RPMI7951 (cell line): ENCODE measurements around the gene RPLP2. TPM values are rescaled to one million over a fixed set of nuclear protein-coding genes. Genes with fewer than 3 reads are reported as not detected.

ENCODE experiments used
- DNase-seq: peaks from one replicate; pipeline ENCODE4 v3.0.0-alpha.2; 2012; ENCODE audit warnings: low read depth
- total RNA-seq: library from RNA; depleted of rRNA; stranded (reverse); fragments of >200 nt; shearing (Covaris generic); gene quantifications from 2 replicates; pipeline ENCODE4 v1.2.3, GENCODE V29; 2014

The RPLP2 gene
- total RNA-seq, 1 experiment from 2014 or later = 886 TPM

GRCh38 chr11:773830-774229, 35.9 kb upstream of the RPLP2 start:
- no peak for DNase-seq

DNA sequence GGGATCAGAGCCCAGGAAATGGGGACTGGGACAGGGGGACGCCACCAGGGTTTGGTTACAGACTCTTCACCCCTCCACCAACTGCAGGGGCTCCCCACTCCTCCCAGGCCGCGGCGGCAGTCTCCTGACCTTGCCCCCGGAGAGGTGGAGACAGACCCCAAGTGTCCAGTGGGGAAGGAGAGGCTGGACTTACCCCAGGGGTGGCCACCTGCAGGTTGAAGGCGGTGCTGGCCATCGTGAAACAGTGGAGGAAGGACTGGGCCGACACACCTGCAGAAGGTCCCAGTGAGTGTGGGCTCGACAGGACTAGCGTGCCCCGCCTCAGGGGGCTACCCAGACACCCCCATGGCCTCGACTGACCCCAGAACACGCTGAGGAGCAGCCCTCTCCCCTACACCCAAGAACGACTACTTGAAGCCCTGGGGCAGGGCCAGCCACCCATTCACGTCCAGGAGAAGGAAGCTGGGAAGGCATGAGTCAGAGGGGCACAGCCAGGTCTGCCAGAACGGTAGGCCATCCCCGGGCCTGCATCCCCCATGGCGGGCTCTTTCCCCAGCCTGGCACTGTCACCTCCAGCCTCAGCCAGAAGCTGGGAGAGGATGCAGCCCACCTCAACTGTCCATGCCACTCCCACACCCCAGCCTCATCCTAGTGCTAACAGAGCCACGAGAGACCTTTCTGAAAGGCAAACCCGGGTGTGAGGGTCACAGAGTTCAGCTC, 34.7 kb upstream of the RPLP2 start:
- peak; percentile 56 for DNase-seq

DNA sequence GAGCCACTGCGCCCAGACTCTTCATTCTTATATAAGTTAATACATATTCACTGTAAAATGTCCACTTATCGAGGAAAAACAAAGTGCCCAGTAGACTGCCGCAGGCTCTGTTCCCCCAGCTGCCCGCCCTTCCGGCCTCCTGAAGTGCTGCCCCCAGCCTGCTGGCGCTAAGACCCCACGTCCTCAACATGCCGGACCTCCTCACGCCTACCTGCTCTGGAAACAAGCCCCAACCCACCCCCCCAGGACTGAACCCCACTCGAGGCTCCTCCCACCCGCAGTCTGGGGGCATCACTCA, 33.6 kb upstream of the RPLP2 start:
- no peak for DNase-seq

- DNase-seq = no peak
These were observed 33.0 kb upstream of the RPLP2 start for GRCh38 chr11:776561-777287.

GRCh38 chr11:777288-778255, 32.2 kb upstream of the RPLP2 start, which contains the start of gene GATD1:
TSS of gene GATD1 (minus strand) at chr11:777487. CDS start at chr11:777462, 25 bp downstream.
- DNase-seq = peak; percentile 76

- DNase-seq = no peak
These were observed 30.5 kb upstream of the RPLP2 start for GRCh38 chr11:778976-779954.

GRCh38 chr11:779955-780532, 29.7 kb upstream of the RPLP2 start:
- no peak for DNase-seq

DNA sequence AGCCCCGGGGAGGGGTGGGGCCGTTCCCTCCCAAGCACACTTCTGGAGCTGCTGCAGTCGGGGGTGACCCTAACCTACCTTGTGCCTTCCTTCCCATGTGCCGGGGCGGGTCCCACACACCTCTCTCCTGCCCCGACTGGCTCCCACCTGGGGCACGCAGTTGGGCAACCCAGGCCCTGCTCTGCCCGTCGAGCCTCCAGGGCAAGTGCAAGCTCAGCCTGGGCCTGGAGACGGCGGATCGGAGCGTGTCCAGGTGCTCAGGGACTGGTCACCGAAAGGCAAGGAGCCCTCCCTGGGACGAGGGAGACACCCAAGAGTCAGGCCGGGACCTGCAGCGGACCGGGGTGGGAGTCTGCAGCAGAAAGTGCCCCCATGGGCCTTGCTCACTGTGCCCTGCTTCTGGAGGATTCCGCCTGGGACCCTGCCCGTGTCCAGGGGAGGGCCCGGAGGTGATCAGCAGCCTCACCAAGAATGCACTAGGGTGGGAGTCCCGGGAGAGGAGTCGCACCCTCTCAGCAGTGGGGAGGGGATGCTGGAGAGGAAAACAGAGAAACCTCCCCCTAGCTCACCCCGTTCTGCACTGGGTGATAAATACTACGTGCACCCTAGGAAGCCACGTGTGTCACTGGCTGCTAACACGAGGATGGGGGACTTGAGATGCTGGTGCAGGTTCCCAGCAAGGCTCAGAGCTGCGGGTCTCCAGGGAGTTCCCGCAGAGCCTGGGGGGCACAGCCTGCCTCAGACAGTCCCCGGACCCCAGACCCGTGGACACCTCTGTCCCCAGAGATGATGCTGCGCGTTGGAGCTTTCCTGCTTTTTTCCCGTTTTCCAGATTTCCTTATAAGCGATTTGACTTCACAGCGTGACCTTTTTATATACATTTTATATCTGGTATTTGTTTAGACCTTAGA, 27.2 kb upstream of the RPLP2 start:
- no peak for DNase-seq

- DNase-seq = no peak
These were observed 26.2 kb upstream of the RPLP2 start for GRCh38 chr11:783581-784015.

DNA sequence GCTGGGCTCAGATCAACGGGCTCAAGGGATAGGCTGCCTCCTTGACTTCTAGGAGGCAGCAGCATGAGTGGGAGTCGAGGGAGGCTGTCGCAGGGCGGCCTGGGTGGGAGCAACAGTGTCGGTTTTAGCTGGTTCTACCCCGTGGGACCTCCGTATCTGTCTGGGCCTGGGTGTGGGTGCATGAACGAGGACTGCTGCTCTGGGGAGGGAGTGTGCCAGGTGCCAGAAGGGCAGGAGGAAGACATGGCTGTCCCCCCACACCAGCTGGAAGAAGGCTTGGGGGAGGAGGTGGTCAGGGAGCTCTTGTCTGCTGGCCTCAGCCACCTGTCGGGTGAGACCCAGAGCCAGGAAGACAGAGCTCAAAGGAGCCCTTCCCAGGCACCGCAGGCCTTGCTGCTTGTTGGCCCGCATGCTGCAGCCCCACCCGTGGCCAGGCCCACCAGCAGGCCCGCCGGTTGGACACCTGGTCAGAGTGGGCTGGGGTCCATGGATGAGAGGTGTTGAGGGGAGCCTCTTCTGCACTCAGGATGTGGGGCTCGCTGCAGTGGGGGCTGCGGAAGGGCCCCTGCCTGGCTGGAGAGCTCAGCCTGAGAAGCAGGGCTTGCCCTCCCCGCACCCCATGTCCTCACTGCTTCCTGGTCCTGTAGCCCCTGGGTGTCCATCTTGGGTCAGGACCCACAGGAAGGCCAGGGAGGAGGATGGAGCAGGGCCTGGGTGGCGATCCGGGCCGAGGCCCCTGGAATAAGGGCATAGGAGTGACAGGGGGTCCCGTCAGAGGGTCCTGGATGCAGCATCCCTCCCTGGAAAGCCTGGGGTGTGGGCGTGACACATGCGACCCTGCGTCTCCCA, 23.3 kb upstream of the RPLP2 start:
- DNase-seq = no peak

GRCh38 chr11:787084-787675, 22.6 kb upstream of the RPLP2 start:
- no peak for DNase-seq

GRCh38 chr11:788009-788640, 21.6 kb upstream of the RPLP2 start:
- DNase-seq = no peak

GRCh38 chr11:788953-789940, 20.5 kb upstream of the RPLP2 start:
- no peak for DNase-seq

DNA sequence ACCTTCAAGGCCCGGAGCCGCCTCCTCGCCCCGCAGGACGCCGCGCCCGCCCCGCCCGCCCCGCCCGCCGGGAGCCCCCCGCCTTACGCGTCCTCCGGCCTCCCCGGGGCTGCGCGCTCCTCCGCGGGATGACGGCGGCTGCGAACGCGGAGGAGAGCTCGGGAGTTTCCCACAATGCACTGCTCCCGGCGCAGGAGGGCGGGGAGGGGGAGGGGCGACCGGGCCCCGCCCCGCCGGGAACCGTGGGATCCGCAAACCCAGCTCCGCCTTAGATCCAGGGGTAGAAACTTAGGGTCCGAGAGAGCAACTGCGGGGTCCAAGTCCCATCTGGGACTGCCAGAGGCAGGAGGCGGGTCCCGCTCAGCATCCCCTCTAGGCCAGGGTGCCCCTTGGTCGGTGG, 19.8 kb upstream of the RPLP2 start, which contains the start of gene CEND1:
TSS of gene CEND1 (minus strand) at position 148 of the 400 bp plus-strand sequence. CDS start 1,514 bp downstream, outside the sequence.
- no peak for DNase-seq

DNA sequence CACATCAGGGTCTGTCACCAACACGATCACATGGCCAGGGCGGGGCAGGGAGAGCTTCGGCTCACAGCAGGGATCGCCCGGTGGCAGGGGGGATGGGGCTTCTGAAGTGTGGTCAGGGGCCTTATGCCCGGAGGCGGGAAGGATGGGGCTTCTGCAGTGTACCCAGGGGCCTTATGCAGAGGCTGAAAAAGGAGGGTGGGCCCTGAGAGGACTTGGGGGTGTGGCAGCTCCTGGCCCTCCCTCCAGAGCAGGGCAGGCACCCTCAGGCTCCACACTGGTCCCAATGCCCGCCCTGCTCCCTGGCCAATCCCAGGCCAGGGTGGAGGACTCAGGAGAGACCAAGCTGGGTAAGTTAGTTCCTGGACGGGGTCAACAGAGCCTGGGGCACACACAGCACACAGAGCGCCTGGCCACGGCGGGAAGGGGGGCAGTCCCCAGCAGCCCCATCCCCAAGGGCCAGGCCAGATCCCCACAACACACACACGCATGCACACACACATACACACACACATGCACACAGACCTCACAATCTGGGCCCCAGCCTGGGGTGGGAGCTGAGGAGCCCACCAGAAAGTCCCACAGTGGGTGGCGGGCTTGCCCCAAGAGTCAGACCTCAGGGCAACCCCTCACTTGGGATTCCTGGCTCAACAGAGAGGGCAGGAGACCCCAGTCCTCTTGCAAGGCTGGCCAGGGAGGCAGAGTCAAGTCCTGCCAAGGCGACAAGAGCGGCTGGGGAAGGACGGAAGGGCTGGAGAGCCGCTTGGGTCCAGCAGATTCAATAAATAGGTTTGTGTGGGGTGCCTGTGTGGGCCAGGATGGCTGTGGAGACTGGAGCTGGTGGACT, 18.8 kb upstream of the RPLP2 start:
- DNase-seq = no peak
